OCI-LY7 (cell line): Measurements from ENCODE around the gene ILDR2. TPM values are rescaled to one million over a fixed set of nuclear protein-coding genes. Genes with fewer than 3 reads are reported as not detected.

Experiments
- BruUV-seq: library from RNA; stranded (reverse); fragments of 400-500 nt; replicated peaks from 2 replicates; lab custom pipeline; 2021; lab: Mats Ljungman, UMichigan
- CTCF ChIA-PET: fragments of 300-600 bp; sonication (Branson Sonifier 250); formaldehyde crosslinking; loops from one replicate; lab custom pipeline; 2022; ENCODE audit warnings: antibody characterized with exemption; ENCODE audit not compliant: unreplicated experiment; lab: Charles Lee
- POLR2A ChIA-PET: fragments of 300-600 bp; sonication (Branson Sonifier 250); formaldehyde crosslinking; loops from one replicate; lab custom pipeline; 2022; ENCODE audit warnings: antibody characterized with exemption; lab: Charles Lee
- DNase-seq: peaks from one replicate; pipeline ENCODE4 v3.0.0-alpha.2; 2015; ENCODE audit warnings: low spot score
- H2AFZ ChIP-seq: fragments of 200-600 bp; sonication (generic), shearing (Covaris generic); 2 replicates; pipeline ENCODE4 v1.6.1; 2014; ENCODE audit warnings: mild to moderate bottlenecking, antibody characterized with exemption, low read length, moderate library complexity
- H3K27ac ChIP-seq: fragments of 200-600 bp; sonication (generic); 2 replicates; pipeline ENCODE4 v1.5.1; 2014; ENCODE audit warnings: mixed run types, low read depth, mild to moderate bottlenecking, moderate library complexity, low read length, inconsistent platforms; ENCODE audit not compliant: poor library complexity, severe bottlenecking
- H3K36me3 ChIP-seq: fragments of 200-600 bp; sonication (generic); 2 replicates; pipeline ENCODE4 v1.6.1; 2014; ENCODE audit warnings: mild to moderate bottlenecking, antibody characterized with exemption, low read length, moderate library complexity, mixed read lengths; ENCODE audit not compliant: insufficient read depth
- H3K4me1 ChIP-seq: fragments of 200-600 bp; sonication (generic); 2 replicates; pipeline ENCODE4 v1.5.1; 2014; ENCODE audit warnings: mild to moderate bottlenecking, low read length; ENCODE audit not compliant: insufficient read depth, poor library complexity, severe bottlenecking
- H3K4me2 ChIP-seq: fragments of 200-600 bp; sonication (generic); 2 replicates; pipeline ENCODE4 v1.6.1; 2014; ENCODE audit warnings: mild to moderate bottlenecking, low read length
- H3K4me3 ChIP-seq: fragments of 200-600 bp; sonication (generic); 2 replicates; pipeline ENCODE4 v1.5.1; 2014; ENCODE audit warnings: mild to moderate bottlenecking, low read depth, low read length; ENCODE audit not compliant: poor library complexity, severe bottlenecking
- H3K79me2 ChIP-seq: fragments of 200-600 bp; sonication (generic); 2 replicates; pipeline ENCODE4 v1.6.1; 2016; ENCODE audit warnings: low read depth, mild to moderate bottlenecking, low read length, moderate library complexity, mixed read lengths; ENCODE audit not compliant: insufficient read depth
- H3K9me2 ChIP-seq: fragments of 200-600 bp; sonication (generic); 2 replicates; pipeline ENCODE4 v1.6.1; 2016; ENCODE audit warnings: mild to moderate bottlenecking, low read length, mixed read lengths; ENCODE audit not compliant: insufficient read depth
- H3K9me3 ChIP-seq: fragments of 200-600 bp; sonication (generic); 2 replicates; pipeline ENCODE4 v1.6.1; 2014; ENCODE audit warnings: mild to moderate bottlenecking, mixed run types, low read length, mixed read lengths
- H4K20me1 ChIP-seq: fragments of 200-600 bp; sonication (generic); 2 replicates; pipeline ENCODE4 v1.6.1; 2014; ENCODE audit warnings: mild to moderate bottlenecking, antibody characterized with exemption, low read length, moderate library complexity, mixed read lengths; ENCODE audit not compliant: insufficient read depth
- EZH2phosphoT487 ChIP-seq: fragments of 200-600 bp; sonication (generic); IDR thresholded peaks from 2 replicates; pipeline ENCODE4 v1.6.1; 2018; ENCODE audit warnings: low read depth, borderline replicate concordance, mild to moderate bottlenecking, mixed run types, antibody characterized with exemption, low read length, moderate library complexity, mixed read lengths
- intact Hi-C: fragments of 100-400 bp; cut with micrococcal nuclease; formaldehyde crosslinking; loops from one replicate; pipeline ENCODE4 v1.10.0; 2022; ENCODE audit not compliant: unreplicated experiment
- total RNA-seq, 2 experiments: library from RNA; depleted of rRNA in 1 of 2; stranded (reverse); fragments of >200 nt in 1 of 2; shearing (Covaris generic) in 1 of 2; gene quantifications; 2 replicates each; pipeline ENCODE4 v1.2.3, GENCODE V29; 2014 to 2022
- TF ChIP-seq, protein P1 (sequence below): fragments of 200-600 bp; sonication (generic); conservative IDR thresholded peaks from 2 replicates; pipeline ENCODE4 v1.5.1; 2014; ENCODE audit warnings: mild to moderate bottlenecking, antibody characterized with exemption, low read length, moderate library complexity, mixed read lengths

ILDR2 gene
- total RNA-seq, 2 experiments from 2014 or later = 3.2 to 5.3 TPM

DNA sequence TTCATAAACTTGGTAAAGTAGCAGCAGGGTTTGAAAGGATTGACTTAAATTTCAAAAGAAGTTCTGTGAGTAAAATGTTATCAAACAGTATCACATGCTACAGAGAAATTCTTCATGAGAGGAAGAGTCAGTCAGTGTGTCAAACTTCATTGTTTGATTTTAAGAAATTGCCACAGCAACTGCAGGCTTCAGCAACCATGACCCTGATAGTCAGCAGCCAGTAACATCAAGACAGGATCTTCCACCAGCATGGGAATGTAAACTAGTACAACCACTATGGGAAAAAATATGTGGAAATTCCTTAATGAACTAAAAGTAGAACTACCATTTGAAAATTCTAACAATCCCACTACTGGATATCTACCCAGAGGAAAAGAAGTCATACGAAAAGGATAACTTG, 25.2 kb upstream of the ILDR2 start:
- no peaks in the 10 kb centered on the region for H4K20me1 ChIP-seq
- no peaks in the 10 kb centered on the region for H3K79me2 ChIP-seq
- no peak overlapping the region for H3K27ac ChIP-seq
- no peaks in the 10 kb centered on the region for H3K4me1 ChIP-seq
- ChIA-PET CTCF (no interaction called here), POLR2A (no interaction called here)
- TF ChIP-seq EZH2phosphoT487 = no peak
- TF ChIP-seq, protein P1, sequence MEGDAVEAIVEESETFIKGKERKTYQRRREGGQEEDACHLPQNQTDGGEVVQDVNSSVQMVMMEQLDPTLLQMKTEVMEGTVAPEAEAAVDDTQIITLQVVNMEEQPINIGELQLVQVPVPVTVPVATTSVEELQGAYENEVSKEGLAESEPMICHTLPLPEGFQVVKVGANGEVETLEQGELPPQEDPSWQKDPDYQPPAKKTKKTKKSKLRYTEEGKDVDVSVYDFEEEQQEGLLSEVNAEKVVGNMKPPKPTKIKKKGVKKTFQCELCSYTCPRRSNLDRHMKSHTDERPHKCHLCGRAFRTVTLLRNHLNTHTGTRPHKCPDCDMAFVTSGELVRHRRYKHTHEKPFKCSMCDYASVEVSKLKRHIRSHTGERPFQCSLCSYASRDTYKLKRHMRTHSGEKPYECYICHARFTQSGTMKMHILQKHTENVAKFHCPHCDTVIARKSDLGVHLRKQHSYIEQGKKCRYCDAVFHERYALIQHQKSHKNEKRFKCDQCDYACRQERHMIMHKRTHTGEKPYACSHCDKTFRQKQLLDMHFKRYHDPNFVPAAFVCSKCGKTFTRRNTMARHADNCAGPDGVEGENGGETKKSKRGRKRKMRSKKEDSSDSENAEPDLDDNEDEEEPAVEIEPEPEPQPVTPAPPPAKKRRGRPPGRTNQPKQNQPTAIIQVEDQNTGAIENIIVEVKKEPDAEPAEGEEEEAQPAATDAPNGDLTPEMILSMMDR = no peak
- no peak for DNase-seq
- H2AFZ ChIP-seq = no peak overlapping the region
- no peaks in the 10 kb centered on the region for H3K9me2 ChIP-seq
- H3K36me3 ChIP-seq = no peaks in the 10 kb centered on the region
- BruUV-seq = no TSS peak
- H3K9me3 ChIP-seq = no peaks in the 10 kb centered on the region
- H3K4me2 ChIP-seq = no peak overlapping the region
- H3K4me3 ChIP-seq = no peak overlapping the region
- intact Hi-C loops = no loop called here

DNA sequence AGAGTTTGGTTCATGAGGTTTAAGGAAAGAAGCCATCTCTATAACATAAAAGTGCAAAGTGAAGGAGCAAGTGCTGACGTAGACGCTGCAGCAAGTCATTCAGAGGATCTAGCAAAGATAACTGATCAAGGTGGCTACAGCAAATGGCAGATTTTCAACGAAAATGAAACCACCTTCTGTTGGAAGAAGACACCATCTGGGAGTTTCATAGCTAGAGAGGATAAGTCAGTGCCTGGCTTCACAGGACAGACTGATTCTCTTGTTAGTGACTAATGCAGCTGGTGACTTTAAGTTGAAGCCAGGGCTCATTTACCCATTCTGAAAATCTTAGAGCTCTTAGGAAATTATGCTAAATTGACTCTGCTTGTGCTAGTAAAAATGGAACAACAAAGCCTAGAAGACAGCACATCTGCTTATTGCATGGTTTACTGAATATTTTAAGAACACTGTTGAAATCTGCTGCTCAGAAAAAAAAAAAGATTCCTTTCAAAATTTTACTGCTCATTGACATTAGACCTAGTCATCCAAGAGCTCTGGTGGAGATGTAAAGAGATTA, 24.2 kb upstream of the ILDR2 start:
- intact Hi-C loops = no loop called here
- POLR2A ChIA-PET = interaction anchor here (1.0 kb wide), 1 partner anchor 20 kb away, joined by 3 read pairs; no protein-coding TSS in a partner anchor
- no peak overlapping the region for H3K4me2 ChIP-seq
- H2AFZ ChIP-seq = no peak overlapping the region
- H3K4me3 ChIP-seq = no peak overlapping the region
- H3K36me3 ChIP-seq = no peaks in the 10 kb centered on the region
- no peaks in the 10 kb centered on the region for H3K4me1 ChIP-seq
- no peaks in the 10 kb centered on the region for H3K79me2 ChIP-seq
- H3K9me3 ChIP-seq = no peaks in the 10 kb centered on the region
- DNase-seq = no peak
- CTCF ChIA-PET = no interaction called here
- no TSS peak for BruUV-seq
- H4K20me1 ChIP-seq = no peaks in the 10 kb centered on the region
- no peak for TF ChIP-seq EZH2phosphoT487
- TF ChIP-seq, protein P1 = no peak
- no peaks in the 10 kb centered on the region for H3K9me2 ChIP-seq
- H3K27ac ChIP-seq = no peak overlapping the region

DNA sequence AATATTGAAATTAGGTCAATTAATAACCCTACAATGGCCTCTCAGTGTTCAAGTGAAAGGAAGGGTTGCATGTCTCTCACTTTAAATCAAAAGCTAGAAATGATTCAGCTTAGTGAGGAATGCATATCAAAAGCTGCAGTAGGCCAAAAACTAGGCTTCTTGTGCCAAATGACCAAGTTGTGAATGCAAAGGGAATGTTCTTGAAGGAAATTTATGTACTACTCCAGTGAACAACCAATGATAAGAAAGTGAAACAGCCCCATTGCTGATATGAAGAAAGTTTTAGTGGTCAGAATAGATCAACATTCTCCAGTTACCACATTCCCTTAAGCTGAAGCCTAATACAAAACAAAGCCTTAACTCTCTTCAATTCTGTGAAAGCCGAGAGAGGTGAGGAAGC, 23.7 kb upstream of the ILDR2 start:
- Histone ChIP-seq H4K20me1 (no peaks in the 10 kb centered on the region), H3K4me1 (no peaks in the 10 kb centered on the region), H3K4me3 (no peak overlapping the region), H3K4me2 (no peak overlapping the region), H3K9me3 (no peaks in the 10 kb centered on the region), H3K27ac (no peak overlapping the region), H3K9me2 (no peaks in the 10 kb centered on the region), H2AFZ (no peak overlapping the region), H3K79me2 (no peaks in the 10 kb centered on the region), H3K36me3 (no peaks in the 10 kb centered on the region)
- ChIA-PET POLR2A (no interaction called here), CTCF (no interaction called here)
- intact Hi-C loops = no loop called here
- no TSS peak for BruUV-seq
- TF ChIP-seq, protein P1 = no peak
- no peak for TF ChIP-seq EZH2phosphoT487
- DNase-seq = no peak
